Liver (tissue), 9 donors: ENCODE data around the gene EVC2. TPM values are rescaled to one million over a fixed set of nuclear protein-coding genes. Genes with fewer than 3 reads are reported as not detected.

Source experiments
- DNase-seq: peaks from one replicate; pipeline ENCODE4 v3.0.0-alpha.2; 2017; ENCODE audit warnings: low spot score
- H3K27ac ChIP-seq, 2 donors: one replicate each; pipeline ENCODE4 v1.7.0; 2013; ENCODE audit warnings: inconsistent platforms in 2 of 2, low read length in 2 of 2, control low read depth in 1 of 2, low read depth in 1 of 2, mild to moderate bottlenecking in 1 of 2
- H3K27me3 ChIP-seq, 4 donors: one replicate each; pipeline versions ENCODE4 v1.6.1 to v1.7.0; 2013; ENCODE audit warnings: low read length in 3 of 4, inconsistent platforms in 1 of 4, mild to moderate bottlenecking in 1 of 4, moderate library complexity in 1 of 4; ENCODE audit not compliant: control insufficient read depth in 4 of 4, insufficient read depth in 4 of 4
- H3K36me3 ChIP-seq, 4 donors: one replicate each; pipeline versions ENCODE4 v1.6.1 to v1.7.0; 2013; ENCODE audit warnings: low read length in 3 of 4, mild to moderate bottlenecking in 3 of 4, low read depth in 1 of 4, moderate library complexity in 1 of 4; ENCODE audit not compliant: control insufficient read depth in 4 of 4, insufficient read depth in 3 of 4
- H3K4me1 ChIP-seq, 4 donors: one replicate each; pipeline versions ENCODE4 v1.6.1 to v1.7.0; 2013; ENCODE audit warnings: low read length in 3 of 4, mild to moderate bottlenecking in 3 of 4, moderate library complexity in 1 of 4; ENCODE audit not compliant: control insufficient read depth in 4 of 4, insufficient read depth in 4 of 4
- H3K4me3 ChIP-seq, 3 donors: one replicate each; pipeline versions ENCODE4 v1.6.1 to v1.7.0; 2013; ENCODE audit warnings: low read length in 3 of 3, control low read depth in 1 of 3, low read depth in 1 of 3, mild to moderate bottlenecking in 1 of 3
- H3K9ac ChIP-seq, 2 donors: one replicate each; pipeline ENCODE4 v1.7.0; 2013; ENCODE audit warnings: low read length in 2 of 2, mild to moderate bottlenecking in 2 of 2, moderate library complexity in 2 of 2, control low read depth in 1 of 2, low read depth in 1 of 2
- H3K9me3 ChIP-seq, 4 donors: one replicate each; pipeline versions ENCODE4 v1.6.1 to v1.7.0; 2013; ENCODE audit warnings: low read length in 3 of 4; ENCODE audit not compliant: control insufficient read depth in 4 of 4
- FOXA2 ChIP-seq: IDR thresholded peaks from 2 replicates; pipeline ENCODE4 v1.6.1; 2016; ENCODE audit warnings: antibody characterized with exemption
- GABPA ChIP-seq, 2 donors: IDR thresholded peaks in 1 of 2; conservative IDR thresholded peaks in 1 of 2; 2 replicates each; pipeline ENCODE4 v1.6.1; 2016; ENCODE audit warnings: antibody characterized with exemption in 2 of 2, mild to moderate bottlenecking in 1 of 2, moderate library complexity in 1 of 2
- HNF4A ChIP-seq, 2 donors: conservative IDR thresholded peaks; 2 replicates each; pipeline ENCODE4 v1.6.1; 2016; ENCODE audit warnings: antibody characterized with exemption in 2 of 2, mild to moderate bottlenecking in 2 of 2
- JUND ChIP-seq, 2 donors: IDR thresholded peaks; 2 replicates each; pipeline ENCODE4 v1.6.1; 2016; ENCODE audit warnings: antibody characterized with exemption in 2 of 2
- RAD21 ChIP-seq, 2 donors: IDR thresholded peaks; 2 replicates each; pipeline ENCODE4 v1.6.1; 2016; ENCODE audit warnings: antibody characterized with exemption in 2 of 2, mild to moderate bottlenecking in 2 of 2
- REST ChIP-seq: IDR thresholded peaks from 2 replicates; pipeline ENCODE4 v1.6.1; 2016; ENCODE audit warnings: antibody characterized with exemption, mild to moderate bottlenecking
- TAF1 ChIP-seq: conservative IDR thresholded peaks from 2 replicates; pipeline ENCODE4 v1.6.1; 2016; ENCODE audit warnings: antibody characterized with exemption, mild to moderate bottlenecking
- WGBS: extraction: QIAGEN DNeasy Blood & Tissue Kit; methylation state at CpG from one replicate; pipeline ENCODE4 v1.1.7; 2013; 5-methylcytosine and 5-hydroxymethylcytosine counted together
- polyA plus RNA-seq, 2 donors: library from polyadenylated mRNA; stranded (reverse) in 1 of 2; unstranded in 1 of 2; fragments of 200-250 nt in 1 of 2; fragments of >200 nt in 1 of 2; fragmentation: Nextera tagmentation in 1 of 2; extraction: Ambion mirVana in 1 of 2; gene quantifications; one replicate each; pipeline versions ENCODE4 v1.2.1 to v1.2.3, GENCODE V29; 2013 to 2015
- total RNA-seq, 2 donors: library from RNA; depleted of rRNA; stranded (reverse); fragments of >200 nt; gene quantifications; one replicate each; pipeline ENCODE4 v1.2.3, GENCODE V29; 2014
- donor health status: healthy.
- donor health status: healthy.
- donor health status: healthy.
- donor health status: healthy.
- donor health status: healthy.

Gene EVC2
- total and polyA plus RNA-seq, 4 donors, result 0.26 to 1.3 (median 0.57) TPM

GRCh38 chr4:5544762-5545161 lies 163.6 kb downstream of the EVC2 start:
- Histone ChIP-seq H3K4me3 (no peak overlapping the region), H3K9me3 (no peaks in the 10 kb centered on the region), H3K27ac (no peak overlapping the region), H3K4me1 (no peaks in the 10 kb centered on the region), H3K27me3 (peaks cover 0 to 4% (median 0%) of the 10 kb centered on the region in 4 donors), H3K9ac (no peak overlapping the region), H3K36me3 (no peaks in the 10 kb centered on the region)
- no peak for TF ChIP-seq FOXA2
- TF ChIP-seq GABPA (IDR thresholded peaks at IDR 0.05 in 1 of 2, conservative IDR thresholded peaks at IDR 0.05 in 1 of 2), result no peak
- no peak for DNase-seq
- WGBS, result 82% methylated on average over 5 of the region's 5 CpGs

GRCh38 chr4:5543681-5544080 lies 164.7 kb downstream of the EVC2 start:
- H3K27ac ChIP-seq, result no peak overlapping the region
- DNase-seq, result no peak
- H3K4me3 ChIP-seq, result no peak overlapping the region
- no peak for TF ChIP-seq RAD21 (IDR thresholded peaks at IDR 0.05)
- 91% methylated on average over 8 of the region's 8 CpGs for WGBS
- H3K9ac ChIP-seq, result no peak overlapping the region
- no peaks in the 10 kb centered on the region for H3K9me3 ChIP-seq
- H3K36me3 ChIP-seq, result no peaks in the 10 kb centered on the region
- H3K27me3 ChIP-seq, result peaks cover 0 to 4% (median 0%) of the 10 kb centered on the region in 4 donors
- no peaks in the 10 kb centered on the region for H3K4me1 ChIP-seq

- WGBS, result 84% methylated on average over 10 of the region's 10 CpGs
- no peak overlapping the region for H3K27ac ChIP-seq
Measured at GRCh38 chr4:5541169-5541568, 167.2 kb downstream of the EVC2 start.

More at GRCh38 chr4:5541169-5541568, 167.2 kb downstream of the EVC2 start:
- H3K36me3 ChIP-seq, result no peaks in the 10 kb centered on the region
- H3K4me3 ChIP-seq, result no peak overlapping the region
- H3K9ac ChIP-seq, result no peak overlapping the region
- TF ChIP-seq HNF4A (conservative IDR thresholded peaks at IDR 0.05) (no peak), RAD21 (IDR thresholded peaks at IDR 0.05) (no peak), GABPA (IDR thresholded peaks at IDR 0.05 in 1 of 2, conservative IDR thresholded peaks at IDR 0.05 in 1 of 2) (no peak), JUND (IDR thresholded peaks at IDR 0.05) (no peak), TAF1 (no peak), REST (no peak)
- no peak for DNase-seq
- H3K4me1 ChIP-seq, result no peaks in the 10 kb centered on the region
- peaks cover 0 to 4% (median 0%) of the 10 kb centered on the region in 4 donors for H3K27me3 ChIP-seq
- H3K9me3 ChIP-seq, result no peaks in the 10 kb centered on the region
